Spleen (tissue), 7 donors: ENCODE measurements around the gene CRIP2.

ENCODE experiments used
- POLR2A ChIP-seq, 3 donors: fragments of 450-650 bp; IDR thresholded peaks; one replicate each; pipeline ENCODE4 v1.5.1; 2017; ENCODE audit warnings: antibody characterized with exemption in 3 of 3, mild to moderate bottlenecking in 1 of 3
- POLR2AphosphoS5 ChIP-seq, 3 donors: sonication (generic); formaldehyde crosslinking; IDR thresholded peaks; one replicate each; pipeline ENCODE4 v1.5.1; 2017; ENCODE audit warnings: antibody characterized with exemption in 3 of 3
- TF ChIP-seq, protein P1 (sequence below), 11 experiments: fragments of 200-600 bp in 7 of 11; fragments of 450-650 bp in 4 of 11; sonication (generic) in 4 of 11; IDR thresholded peaks in 8 of 11; conservative IDR thresholded peaks in 3 of 11; 1 replicate in 7 of 11; 2 replicates in 4 of 11; pipeline versions ENCODE4 v1.4.0 to v1.8.0; 2016 to 2021; ENCODE audit warnings: antibody characterized with exemption in 11 of 11, inconsistent platforms in 4 of 11, mild to moderate bottlenecking in 1 of 11
- donor health status: DM: no; HTN: no; CAD: no; lungs with moderate emphysema.
- donor health status: DM: no; HTN: no; CAD: no.
- donor health status: DM: no; HTN: no; CAD: no.

DNA sequence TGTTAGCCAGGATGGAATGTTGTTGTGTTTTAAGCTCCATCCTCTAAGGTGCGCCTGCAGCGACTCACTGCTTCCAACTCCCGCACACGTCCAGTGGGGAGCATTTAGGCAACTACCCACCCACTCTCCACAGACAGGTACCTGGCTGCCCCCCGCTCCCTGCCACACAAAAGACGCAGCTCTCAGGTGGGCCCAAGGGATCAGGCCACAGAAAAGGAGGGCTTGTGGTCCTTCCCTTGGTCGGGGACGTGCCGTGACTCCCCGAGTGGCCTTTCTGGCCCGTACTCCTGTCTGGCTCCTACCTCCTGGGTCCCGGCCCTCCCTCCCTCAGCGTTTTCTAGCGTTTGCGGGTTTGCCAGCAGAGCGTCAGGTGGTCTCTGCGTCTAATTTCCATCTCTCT is 32.6 kb downstream of the CRIP2 start:
- TF ChIP-seq, protein P1, sequence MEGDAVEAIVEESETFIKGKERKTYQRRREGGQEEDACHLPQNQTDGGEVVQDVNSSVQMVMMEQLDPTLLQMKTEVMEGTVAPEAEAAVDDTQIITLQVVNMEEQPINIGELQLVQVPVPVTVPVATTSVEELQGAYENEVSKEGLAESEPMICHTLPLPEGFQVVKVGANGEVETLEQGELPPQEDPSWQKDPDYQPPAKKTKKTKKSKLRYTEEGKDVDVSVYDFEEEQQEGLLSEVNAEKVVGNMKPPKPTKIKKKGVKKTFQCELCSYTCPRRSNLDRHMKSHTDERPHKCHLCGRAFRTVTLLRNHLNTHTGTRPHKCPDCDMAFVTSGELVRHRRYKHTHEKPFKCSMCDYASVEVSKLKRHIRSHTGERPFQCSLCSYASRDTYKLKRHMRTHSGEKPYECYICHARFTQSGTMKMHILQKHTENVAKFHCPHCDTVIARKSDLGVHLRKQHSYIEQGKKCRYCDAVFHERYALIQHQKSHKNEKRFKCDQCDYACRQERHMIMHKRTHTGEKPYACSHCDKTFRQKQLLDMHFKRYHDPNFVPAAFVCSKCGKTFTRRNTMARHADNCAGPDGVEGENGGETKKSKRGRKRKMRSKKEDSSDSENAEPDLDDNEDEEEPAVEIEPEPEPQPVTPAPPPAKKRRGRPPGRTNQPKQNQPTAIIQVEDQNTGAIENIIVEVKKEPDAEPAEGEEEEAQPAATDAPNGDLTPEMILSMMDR (IDR thresholded peaks at IDR 0.05 in 8 of 11, conservative IDR thresholded peaks at IDR 0.05 in 3 of 11) = no peak
- TF ChIP-seq POLR2A (IDR thresholded peaks at IDR 0.05) (no peak), POLR2AphosphoS5 (IDR thresholded peaks at IDR 0.05) (no peak)
